HCT116 (cell line): ENCODE measurements around the gene SLC2A13. TPM values are rescaled to one million over a fixed set of nuclear protein-coding genes. Genes with fewer than 3 reads are reported as not detected.

Experiments
- ATAC-seq: fragments of 200-7000 bp; cut with Tn5 transposase; 2 replicates; pipeline ENCODE4 v1.9.1; 2020; ENCODE audit warnings: mild to moderate bottlenecking, moderate library complexity
- BruUV-seq: library from RNA; stranded (reverse); fragments of 400-500 nt; replicated peaks from 2 replicates; lab custom pipeline; 2021; lab: Mats Ljungman, UMichigan
- CTCF ChIA-PET: fragments of 300-600 bp; sonication (Branson Sonifier 250); formaldehyde crosslinking; loops from one replicate; lab custom pipeline; 2021; ENCODE audit warnings: antibody characterized with exemption; lab: Charles Lee
- POLR2A ChIA-PET: fragments of 300-600, 350-600 bp; sonication (Branson Sonifier 250); formaldehyde crosslinking; loops from one replicate; lab custom pipeline; 2021; ENCODE audit warnings: antibody characterized with exemption; lab: Charles Lee
- RAD21 ChIA-PET, 2 experiments: fragments of 300-600 bp; sonication (Branson Sonifier 250); formaldehyde crosslinking; loops; one replicate each; lab custom pipeline; 2023; ENCODE audit warnings: low total read pairs in 2 of 2; ENCODE audit not compliant: uncharacterized antibody in 2 of 2, unreplicated experiment in 2 of 2, low non-redundant PET in 1 of 2; lab: Charles Lee
- DNase-seq: peaks from one replicate; pipeline ENCODE4 v3.0.0-alpha.2; 2010; ENCODE audit warnings: low read depth, low spot score
- H2AFZ ChIP-seq: fragments of 200-600 bp; shearing (Covaris generic), sonication (generic); 2 replicates; pipeline ENCODE4 v1.6.1; 2017; ENCODE audit warnings: low read depth, mixed run types, mixed read lengths, antibody characterized with exemption, low read length; ENCODE audit not compliant: poor library complexity, severe bottlenecking
- H3K27ac ChIP-seq: 2 replicates; pipeline ENCODE4 v1.5.1; 2012; ENCODE audit warnings: low read depth, low read length
- H3K27me3 ChIP-seq: fragments of 200-600 bp; sonication (generic); 2 replicates; pipeline ENCODE4 v1.6.1; 2016; ENCODE audit warnings: mixed run types, low read length, mixed read lengths; ENCODE audit not compliant: insufficient read depth
- H3K36me3 ChIP-seq, 2 experiments: fragments of 200-500 bp in 1 of 2; fragments of 200-600 bp in 1 of 2; sonication (Bioruptor generic) in 1 of 2; sonication (generic) in 1 of 2; 2 replicates each; pipeline versions ENCODE4 v1.5.1 to v1.6.1; 2014 to 2016; ENCODE audit warnings: low read length in 2 of 2, inconsistent platforms in 1 of 2, mixed read lengths in 1 of 2, mixed run types in 1 of 2; ENCODE audit not compliant: insufficient read depth in 2 of 2, control insufficient read depth in 1 of 2
- H3K4me1 ChIP-seq, 2 experiments: fragments of 200-600 bp in 1 of 2; sonication (generic) in 1 of 2; 2 replicates each; pipeline versions ENCODE4 v1.5.1 to v1.6.1; 2012 to 2017; ENCODE audit warnings: low read length in 2 of 2, inconsistent platforms in 1 of 2, mild to moderate bottlenecking in 1 of 2, mixed read lengths in 1 of 2, mixed run types in 1 of 2, moderate library complexity in 1 of 2; ENCODE audit not compliant: insufficient read depth in 2 of 2, control insufficient read depth in 1 of 2
- H3K4me2 ChIP-seq: fragments of 200-600 bp; sonication (generic); 2 replicates; pipeline ENCODE4 v1.6.1; 2017; ENCODE audit warnings: mixed run types, low read length, mixed read lengths
- H3K4me3 ChIP-seq, 2 experiments: fragments of 200-600 bp in 1 of 2; sonication (generic) in 1 of 2; replicated peaks in 1 of 2; 2 replicates each; pipeline ENCODE4 v1.5.1; 2011 to 2016; ENCODE audit warnings: low read length in 2 of 2, control low read depth in 1 of 2, low read depth in 1 of 2, mild to moderate bottlenecking in 1 of 2, mixed read lengths in 1 of 2, mixed run types in 1 of 2
- H3K79me2 ChIP-seq: fragments of 200-600 bp; sonication (generic); 2 replicates; pipeline ENCODE4 v1.6.1; 2017; ENCODE audit warnings: mild to moderate bottlenecking, mixed run types, low read length, moderate library complexity, mixed read lengths; ENCODE audit not compliant: insufficient read depth
- H3K9ac ChIP-seq: fragments of 200-600 bp; sonication (generic); 2 replicates; pipeline ENCODE4 v1.6.1; 2016; ENCODE audit warnings: low read length, mixed read lengths
- H3K9me2 ChIP-seq: fragments of 200-600 bp; sonication (generic), shearing (Covaris generic); 2 replicates; pipeline ENCODE4 v1.6.1; 2017; ENCODE audit warnings: mixed run types, mild to moderate bottlenecking, moderate library complexity; ENCODE audit not compliant: insufficient read depth
- H3K9me3 ChIP-seq, 2 experiments: fragments of 200-500 bp in 1 of 2; fragments of 200-600 bp in 1 of 2; sonication (Bioruptor generic) in 1 of 2; sonication (generic) in 1 of 2; 2 replicates each; pipeline ENCODE4 v1.6.1; 2014 to 2017; ENCODE audit warnings: low read length in 2 of 2, mixed read lengths in 2 of 2, inconsistent platforms in 1 of 2, low read depth in 1 of 2, mild to moderate bottlenecking in 1 of 2, mixed run types in 1 of 2, moderate library complexity in 1 of 2; ENCODE audit not compliant: control insufficient read depth in 1 of 2, insufficient read depth in 1 of 2
- H4K20me1 ChIP-seq: fragments of 200-600 bp; sonication (generic), shearing (Covaris generic); 2 replicates; pipeline ENCODE4 v1.6.1; 2017; ENCODE audit warnings: mixed run types, mild to moderate bottlenecking, moderate library complexity; ENCODE audit not compliant: insufficient read depth
- JUND ChIP-seq: IDR thresholded peaks from 2 replicates; pipeline ENCODE4 v1.6.1; 2012
- POLR2A ChIP-seq: IDR thresholded peaks from 2 replicates; pipeline ENCODE4 v1.7.0; 2011; ENCODE audit warnings: borderline replicate concordance; ENCODE audit not compliant: insufficient read depth, insufficient read length; ENCODE audit errors: extremely low read depth
- REST ChIP-seq: IDR thresholded peaks from 2 replicates; pipeline ENCODE4 v1.6.1; 2012; ENCODE audit warnings: low read depth
- SP1 ChIP-seq: IDR thresholded peaks from 2 replicates; pipeline ENCODE4 v1.6.1; 2012; ENCODE audit warnings: low read depth
- TCF7L2 ChIP-seq: IDR thresholded peaks from 2 replicates; pipeline ENCODE4 v1.7.0; 2011; ENCODE audit warnings: borderline replicate concordance, inconsistent platforms; ENCODE audit not compliant: insufficient read depth, insufficient read length; ENCODE audit errors: extremely low read depth
- YY1 ChIP-seq: IDR thresholded peaks from 2 replicates; pipeline ENCODE4 v1.6.1; 2011; ENCODE audit warnings: low read length, low read depth, moderate library complexity, mild to moderate bottlenecking; ENCODE audit not compliant: insufficient replicate concordance; ENCODE audit errors: extremely low read depth
- ZBTB33 ChIP-seq: IDR thresholded peaks from 2 replicates; pipeline ENCODE4 v1.6.1; 2011; ENCODE audit warnings: mild to moderate bottlenecking, low read length, moderate library complexity; ENCODE audit not compliant: insufficient replicate concordance; ENCODE audit errors: extremely low read depth
- ZFX ChIP-seq: fragments of 450-650 bp; IDR thresholded peaks from 2 replicates; pipeline ENCODE4 v1.6.1; 2017
- intact Hi-C: fragments of 100-400 bp; cut with micrococcal nuclease; formaldehyde crosslinking; loops from 2 replicates; pipeline ENCODE4 v1.10.0; 2022
- total RNA-seq: library from RNA; stranded (reverse); gene quantifications from one replicate; pipeline ENCODE4 v1.2.1, GENCODE V29; 2021; ENCODE audit not compliant: unreplicated experiment

Gene SLC2A13
- total RNA-seq, 1 experiment from 2014 or later, result 6.8 TPM

- no peaks in the 10 kb centered on the region for H3K9me3 ChIP-seq
- TF ChIP-seq REST (no peak), POLR2A (no peak), TCF7L2 (no peak), YY1 (no peak), ZBTB33 (no peak), JUND (no peak), ZFX (no peak), SP1 (no peak)
- BruUV-seq, result no TSS peak
- DNase-seq (no peak), ATAC-seq (no peak)
- no peaks in the 10 kb centered on the region for H3K4me1 ChIP-seq
- no peaks in the 10 kb centered on the region for H3K9me2 ChIP-seq
- H3K9ac ChIP-seq, result no peak overlapping the region
- ChIA-PET RAD21 (no interaction called here), POLR2A (no interaction called here), CTCF (interaction anchor here (1.1 to 1.6 kb wide), 2 partner anchors 8 to 248 kb away, joined by 4 to 6 read pairs; no protein-coding TSS in a partner anchor)
- no peaks in the 10 kb centered on the region for H3K79me2 ChIP-seq
- no peaks in the 10 kb centered on the region for H3K36me3 ChIP-seq
- no peak overlapping the region for H3K4me2 ChIP-seq
- H3K4me3 ChIP-seq, result no peak overlapping the region
- H3K27ac ChIP-seq, result no peak overlapping the region
- H3K27me3 ChIP-seq, result no peaks in the 10 kb centered on the region
- H4K20me1 ChIP-seq, result no peaks in the 10 kb centered on the region
- H2AFZ ChIP-seq, result no peak overlapping the region
- intact Hi-C loops, result loop anchor here (10.0 kb wide), 1 partner anchor 192 kb away; no protein-coding TSS in a partner anchor
These were observed 342.6 kb downstream of the SLC2A13 start for GRCh38 chr12:39763071-39763889.
